ENCODE results near the gene GPR6. TPM values are rescaled to one million over a fixed set of nuclear protein-coding genes. Genes with fewer than 3 reads are reported as not detected.

The GPR6 gene
- total RNA-seq, 1 experiment from 2014 or later = not detected

- H3K4me3 Mint-ChIP-seq (ENCODE audit: low read depth, unreplicated experiment) = no peak overlapping the region
- intact Hi-C loops (cut with micrococcal nuclease; ENCODE audit: unreplicated experiment) = no loop called here
- DNase-seq = no peak
- H3K4me1 Mint-ChIP-seq (ENCODE audit: low read depth, unreplicated experiment) = no peaks in the 10 kb centered on the region
- TF ChIP-seq CTCF (IDR thresholded peaks at IDR 0.05; ENCODE audit: unreplicated experiment) = no peak
- H3K27ac Mint-ChIP-seq (ENCODE audit: unreplicated experiment) = no peak overlapping the region
- H3K27me3 Mint-ChIP-seq (ENCODE audit: unreplicated experiment) = peaks cover 53% of the 10 kb centered on the region
- H3K36me3 Mint-ChIP-seq (ENCODE audit: insufficient read depth, unreplicated experiment) = no peaks in the 10 kb centered on the region
- no TSS peak for BruUV-seq (replicated peaks)
- H3K9me3 Mint-ChIP-seq (ENCODE audit: low read depth, unreplicated experiment) = no peaks in the 10 kb centered on the region
- CTCF ChIA-PET = no interaction called here
Observed at GRCh38 chr6:109984410-109984809, 6.3 kb downstream of the GPR6 start.

- CTCF ChIA-PET = interaction anchor here (0.7 kb wide), 1 partner anchor 580 kb away, joined by 4 read pairs; no protein-coding TSS in a partner anchor
- H3K27me3 Mint-ChIP-seq (ENCODE audit: unreplicated experiment) = peaks cover 45% of the 10 kb centered on the region
- H3K4me3 Mint-ChIP-seq (ENCODE audit: low read depth, unreplicated experiment) = no peak overlapping the region
- BruUV-seq (replicated peaks) = no TSS peak
- no peak for DNase-seq
- intact Hi-C loops (cut with micrococcal nuclease; ENCODE audit: unreplicated experiment) = no loop called here
- H3K9me3 Mint-ChIP-seq (ENCODE audit: low read depth, unreplicated experiment) = no peaks in the 10 kb centered on the region
- no peaks in the 10 kb centered on the region for H3K36me3 Mint-ChIP-seq (ENCODE audit: insufficient read depth, unreplicated experiment)
- H3K4me1 Mint-ChIP-seq (ENCODE audit: low read depth, unreplicated experiment) = no peaks in the 10 kb centered on the region
- H3K27ac Mint-ChIP-seq (ENCODE audit: unreplicated experiment) = no peak overlapping the region
- TF ChIP-seq CTCF (IDR thresholded peaks at IDR 0.05; ENCODE audit: unreplicated experiment) = no peak
Observed at GRCh38 chr6:109987196-109987595, 9.1 kb downstream of the GPR6 start.

GRCh38 chr6:109991201-109992101 lies 13.3 kb downstream of the GPR6 start:
- Mint-ChIP-seq H3K27me3 (ENCODE audit: unreplicated experiment) (peaks cover 28% of the 10 kb centered on the region), H3K4me1 (ENCODE audit: low read depth, unreplicated experiment) (no peaks in the 10 kb centered on the region), H3K27ac (ENCODE audit: unreplicated experiment) (no peak overlapping the region), H3K9me3 (ENCODE audit: low read depth, unreplicated experiment) (no peaks in the 10 kb centered on the region), H3K36me3 (ENCODE audit: insufficient read depth, unreplicated experiment) (no peaks in the 10 kb centered on the region), H3K4me3 (ENCODE audit: low read depth, unreplicated experiment) (no peak overlapping the region)
- no TSS peak for BruUV-seq (replicated peaks)
- no peak for DNase-seq
- intact Hi-C loops (cut with micrococcal nuclease; ENCODE audit: unreplicated experiment) = no loop called here
- TF ChIP-seq CTCF (IDR thresholded peaks at IDR 0.05; ENCODE audit: unreplicated experiment) = no peak
- CTCF ChIA-PET = no interaction called here

GRCh38 chr6:109998159-109998785 lies 20.2 kb downstream of the GPR6 start:
- H3K27ac Mint-ChIP-seq (ENCODE audit: unreplicated experiment) = no peak overlapping the region
- intact Hi-C loops (cut with micrococcal nuclease; ENCODE audit: unreplicated experiment) = no loop called here

More at GRCh38 chr6:109998159-109998785, 20.2 kb downstream of the GPR6 start:
- Mint-ChIP-seq H3K9me3 (ENCODE audit: low read depth, unreplicated experiment) (peaks cover 3% of the 10 kb centered on the region), H3K4me1 (ENCODE audit: low read depth, unreplicated experiment) (no peaks in the 10 kb centered on the region), H3K27me3 (ENCODE audit: unreplicated experiment) (peaks cover 39% of the 10 kb centered on the region), H3K36me3 (ENCODE audit: insufficient read depth, unreplicated experiment) (no peaks in the 10 kb centered on the region), H3K4me3 (ENCODE audit: low read depth, unreplicated experiment) (no peak overlapping the region)
- DNase-seq = no peak
- TF ChIP-seq CTCF (IDR thresholded peaks at IDR 0.05; ENCODE audit: unreplicated experiment) = no peak
- no TSS peak for BruUV-seq (replicated peaks)
- CTCF ChIA-PET = no interaction called here
